IMR-90 (cell line): Measurements from ENCODE around the gene FAM120A. TPM values are rescaled to one million over a fixed set of nuclear protein-coding genes. Genes with fewer than 3 reads are reported as not detected.

Experiments
- ATAC-seq: fragments of 200-7000 bp; cut with Tn5 transposase; 2 replicates; pipeline ENCODE4 v1.9.1; 2020; ENCODE audit warnings: low read depth, mild to moderate bottlenecking, moderate library complexity
- BruUV-seq: library from RNA; stranded (reverse); fragments of 400-500 nt; replicated peaks from 2 replicates; lab custom pipeline; 2021; lab: Mats Ljungman, UMichigan
- CTCF ChIA-PET: fragments of 300-600 bp; formaldehyde crosslinking; extraction: SDS; loops from one replicate; lab custom pipeline; 2021; ENCODE audit warnings: antibody characterized with exemption; lab: Yijun Ruan, JAX
- POLR2A ChIA-PET: fragments of 300-600 bp; sonication (Branson Sonifier 250); formaldehyde crosslinking; loops from one replicate; lab custom pipeline; 2022; ENCODE audit warnings: antibody characterized with exemption; ENCODE audit not compliant: unreplicated experiment; lab: Charles Lee
- DNase-seq: peaks from one replicate; pipeline ENCODE4 v3.0.0; 2013
- H2AFZ ChIP-seq: replicated peaks from 2 replicates; pipeline ENCODE3; 2013; ENCODE audit warnings: low read length, mild to moderate bottlenecking; ENCODE audit not compliant: poor library complexity
- H2AK5ac ChIP-seq: 2 replicates; pipeline ENCODE4 v1.6.1; 2013; ENCODE audit warnings: low read depth, low read length, inconsistent platforms
- H2AK9ac ChIP-seq: replicated peaks from 2 replicates; pipeline ENCODE3; 2013; ENCODE audit warnings: mild to moderate bottlenecking, low read depth, low read length, moderate library complexity; ENCODE audit not compliant: poor library complexity
- H2BK120ac ChIP-seq: 2 replicates; pipeline ENCODE4 v1.6.1; 2013; ENCODE audit warnings: low read depth, low read length, inconsistent platforms
- H2BK15ac ChIP-seq: 3 replicates; pipeline ENCODE4 v1.6.1; 2013; ENCODE audit warnings: low read depth, low read length, inconsistent platforms
- H2BK20ac ChIP-seq: 2 replicates; pipeline ENCODE4 v1.6.1; 2013; ENCODE audit warnings: low read depth, mild to moderate bottlenecking, inconsistent platforms, low read length, moderate library complexity
- H2BK5ac ChIP-seq: 2 replicates; pipeline ENCODE4 v1.6.1; 2013; ENCODE audit warnings: mild to moderate bottlenecking, low read depth, low read length, inconsistent platforms; ENCODE audit not compliant: poor library complexity, severe bottlenecking
- H3K14ac ChIP-seq: replicated peaks from 2 replicates; pipeline ENCODE4 v1.6.1; 2013; ENCODE audit warnings: low read depth, low read length, inconsistent platforms
- H3K18ac ChIP-seq: 2 replicates; pipeline ENCODE4 v1.6.1; 2013; ENCODE audit warnings: low read depth, low read length, control low read depth
- H3K23ac ChIP-seq: 2 replicates; pipeline ENCODE4 v1.6.1; 2013; ENCODE audit warnings: low read depth, low read length, inconsistent platforms
- H3K27ac ChIP-seq: 2 replicates; pipeline ENCODE4 v1.5.1; 2013; ENCODE audit warnings: mild to moderate bottlenecking, control low read depth, low read length; ENCODE audit not compliant: insufficient read depth
- H3K27me3 ChIP-seq: 2 replicates; pipeline ENCODE4 v1.6.1; 2013; ENCODE audit warnings: low read length; ENCODE audit not compliant: control insufficient read depth, insufficient read depth
- H3K36me3 ChIP-seq: 2 replicates; pipeline ENCODE4 v1.6.1; 2013; ENCODE audit warnings: low read length, mixed read lengths; ENCODE audit not compliant: control insufficient read depth, insufficient read depth
- H3K4ac ChIP-seq: 2 replicates; pipeline ENCODE4 v1.6.1; 2013; ENCODE audit warnings: low read depth, low read length, inconsistent platforms
- H3K4me1 ChIP-seq: 2 replicates; pipeline ENCODE4 v1.6.1; 2013; ENCODE audit warnings: low read length, mixed read lengths; ENCODE audit not compliant: control insufficient read depth, insufficient read depth
- H3K4me2 ChIP-seq: 2 replicates; pipeline ENCODE4 v1.6.1; 2013; ENCODE audit warnings: low read depth, mild to moderate bottlenecking, control low read depth, low read length, moderate library complexity
- H3K4me3 ChIP-seq: 2 replicates; pipeline ENCODE4 v1.5.1; 2013; ENCODE audit warnings: low read depth, mild to moderate bottlenecking, control low read depth, low read length, moderate library complexity; ENCODE audit not compliant: insufficient read depth
- H3K56ac ChIP-seq: 2 replicates; pipeline ENCODE4 v1.6.1; 2013; ENCODE audit warnings: low read length, inconsistent platforms; ENCODE audit not compliant: insufficient read depth; ENCODE audit errors: extremely low read depth
- H3K79me1 ChIP-seq, 2 experiments: 2 replicates each; pipeline ENCODE4 v1.6.1; 2013; ENCODE audit warnings: low read length in 2 of 2, inconsistent platforms in 1 of 2, low read depth in 1 of 2
- H3K9ac ChIP-seq: 2 replicates; pipeline ENCODE4 v1.6.1; 2013; ENCODE audit warnings: low read depth, low read length, control low read depth
- H3K9me1 ChIP-seq: 2 replicates; pipeline ENCODE4 v1.6.1; 2013; ENCODE audit warnings: low read length, inconsistent platforms; ENCODE audit not compliant: insufficient read depth
- H3K9me3 ChIP-seq: 2 replicates; pipeline ENCODE4 v1.6.1; 2013; ENCODE audit warnings: low read length; ENCODE audit not compliant: control insufficient read depth, insufficient read depth
- H4K20me1 ChIP-seq: 2 replicates; pipeline ENCODE4 v1.6.1; 2013; ENCODE audit warnings: low read length, inconsistent platforms; ENCODE audit not compliant: insufficient read depth
- H4K5ac ChIP-seq: 2 replicates; pipeline ENCODE4 v1.6.1; 2013; ENCODE audit warnings: mild to moderate bottlenecking, low read depth, low read length, control low read depth
- H4K8ac ChIP-seq, 2 experiments: 2 replicates each; pipeline ENCODE4 v1.6.1; 2013; ENCODE audit warnings: low read depth in 2 of 2, low read length in 2 of 2, control low read depth in 1 of 2, inconsistent platforms in 1 of 2
- H4K91ac ChIP-seq: 2 replicates; pipeline ENCODE4 v1.6.1; 2013; ENCODE audit warnings: low read depth, low read length, inconsistent platforms; ENCODE audit not compliant: insufficient read depth
- BHLHE40 ChIP-seq: fragments of 150-350 bp; IDR thresholded peaks from 2 replicates; pipeline ENCODE4 v1.6.1; 2016; ENCODE audit warnings: mild to moderate bottlenecking, low read depth, low read length
- WGBS, 2 experiments: methylation state at CpG; one replicate each; pipeline versions ENCODE4 v1.1.5 to v1.1.7; 2013; ENCODE audit warnings: missing lambda C conversion rate in 2 of 2; ENCODE audit not compliant: insufficient read length in 1 of 2; ENCODE audit errors: extremely low coverage in 2 of 2; 5-methylcytosine and 5-hydroxymethylcytosine counted together
- dilution Hi-C: fragments of 300-500 bp; cut with HindIII; formaldehyde crosslinking; loops from one replicate; pipeline ENCODE4 v1.14.3; 2018; ENCODE audit warnings: low sequenced_read_pairs; ENCODE audit not compliant: unreplicated experiment
- in situ Hi-C: fragments of 300-500 bp; cut with MboI; formaldehyde crosslinking; loops from 3 replicates; pipeline ENCODE4 v1.14.3; 2019; ENCODE audit warnings: low sequenced_read_pairs, inconsistent platforms, mixed read lengths
- intact Hi-C: fragments of 100-400 bp; cut with micrococcal nuclease; formaldehyde crosslinking; loops from 2 replicates; pipeline ENCODE4 v1.10.0; 2022
- polyA plus RNA-seq, 3 experiments: library from polyadenylated mRNA; depleted of rRNA; stranded (reverse); fragments of >200 nt; gene quantifications; 2 replicates each; pipeline ENCODE4 v1.2.3, GENCODE V29; 2012; ENCODE audit warnings: low replicate concordance in 1 of 3
- total RNA-seq: library from RNA; depleted of rRNA; stranded (reverse); fragments of >200 nt; gene quantifications from 2 replicates; pipeline ENCODE4 v1.2.3, GENCODE V29; 2012
- TF ChIP-seq, protein P1 (sequence below): fragments of 150-350 bp; IDR thresholded peaks from 2 replicates; pipeline ENCODE4 v1.6.1; 2017; ENCODE audit warnings: mild to moderate bottlenecking, antibody characterized with exemption, low read length, low read depth
- TF ChIP-seq, protein P2 (sequence below): conservative IDR thresholded peaks from 2 replicates; pipeline ENCODE4 v1.5.1; 2012; ENCODE audit warnings: mild to moderate bottlenecking, low read depth, low read length, improper control_type of control experiment

Gene FAM120A
- total and polyA plus RNA-seq, 2 of the 4 experiments (the other 2 are of a cell fraction) = 61.6 to 75.1 TPM

DNA sequence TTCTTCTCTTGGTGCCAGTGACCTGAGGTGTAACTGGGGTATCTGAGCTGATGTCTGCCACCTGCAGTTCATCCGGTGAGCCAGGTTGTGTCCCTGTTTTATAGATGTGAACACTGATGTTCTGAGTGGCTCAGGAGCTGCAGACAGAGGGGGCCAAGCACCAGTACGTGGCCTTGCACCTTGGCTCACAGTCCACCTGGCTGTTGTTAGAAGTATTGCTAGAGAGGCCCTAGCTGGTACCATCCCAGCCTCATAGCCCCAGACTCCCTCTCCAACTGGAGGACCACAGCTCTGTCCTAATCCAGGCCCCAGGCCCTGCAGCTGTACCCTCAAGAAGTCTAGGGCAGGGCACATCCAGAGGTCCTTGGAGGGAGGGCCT lies 141.1 kb downstream of the FAM120A start:
- in situ Hi-C loops = no loop called here
- H2BK120ac ChIP-seq = no peak overlapping the region
- H2AK9ac ChIP-seq = no peak overlapping the region
- H3K14ac ChIP-seq = no peak overlapping the region
- H2AFZ ChIP-seq = no peak overlapping the region
- dilution Hi-C loops = no loop called here
- ChIA-PET CTCF (no interaction called here), POLR2A (interaction anchor here (0.5 kb wide), 1 partner anchor 21 kb away, joined by 3 read pairs; no protein-coding TSS in a partner anchor)
- no peak overlapping the region for H2AK5ac ChIP-seq
- H3K4me3 ChIP-seq = no peak overlapping the region
- no peak overlapping the region for H3K9ac ChIP-seq
- H3K9me1 ChIP-seq = peaks cover 24% of the 10 kb centered on the region; the same call in 1 of the 2 replicates
- no CpG with 5 or more reads among the region's 2 CpGs for WGBS, 2 experiments
- no peaks in the 10 kb centered on the region for H3K27me3 ChIP-seq
- no TSS peak for BruUV-seq
- no peak overlapping the region for H4K8ac ChIP-seq
- H4K91ac ChIP-seq = no peak overlapping the region
- peaks cover 6% of the 10 kb centered on the region for H3K4me1 ChIP-seq
- H4K5ac ChIP-seq = no peak overlapping the region
- H4K20me1 ChIP-seq = peaks cover 78% of the 10 kb centered on the region
- ATAC-seq (no peak), DNase-seq (no peak)
- no peak overlapping the region for H3K18ac ChIP-seq
- H3K4ac ChIP-seq = no peak overlapping the region
- no peak overlapping the region for H2BK15ac ChIP-seq
- TF ChIP-seq, protein P1, sequence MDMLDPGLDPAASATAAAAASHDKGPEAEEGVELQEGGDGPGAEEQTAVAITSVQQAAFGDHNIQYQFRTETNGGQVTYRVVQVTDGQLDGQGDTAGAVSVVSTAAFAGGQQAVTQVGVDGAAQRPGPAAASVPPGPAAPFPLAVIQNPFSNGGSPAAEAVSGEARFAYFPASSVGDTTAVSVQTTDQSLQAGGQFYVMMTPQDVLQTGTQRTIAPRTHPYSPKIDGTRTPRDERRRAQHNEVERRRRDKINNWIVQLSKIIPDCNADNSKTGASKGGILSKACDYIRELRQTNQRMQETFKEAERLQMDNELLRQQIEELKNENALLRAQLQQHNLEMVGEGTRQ = no peak
- TF ChIP-seq, protein P2, sequence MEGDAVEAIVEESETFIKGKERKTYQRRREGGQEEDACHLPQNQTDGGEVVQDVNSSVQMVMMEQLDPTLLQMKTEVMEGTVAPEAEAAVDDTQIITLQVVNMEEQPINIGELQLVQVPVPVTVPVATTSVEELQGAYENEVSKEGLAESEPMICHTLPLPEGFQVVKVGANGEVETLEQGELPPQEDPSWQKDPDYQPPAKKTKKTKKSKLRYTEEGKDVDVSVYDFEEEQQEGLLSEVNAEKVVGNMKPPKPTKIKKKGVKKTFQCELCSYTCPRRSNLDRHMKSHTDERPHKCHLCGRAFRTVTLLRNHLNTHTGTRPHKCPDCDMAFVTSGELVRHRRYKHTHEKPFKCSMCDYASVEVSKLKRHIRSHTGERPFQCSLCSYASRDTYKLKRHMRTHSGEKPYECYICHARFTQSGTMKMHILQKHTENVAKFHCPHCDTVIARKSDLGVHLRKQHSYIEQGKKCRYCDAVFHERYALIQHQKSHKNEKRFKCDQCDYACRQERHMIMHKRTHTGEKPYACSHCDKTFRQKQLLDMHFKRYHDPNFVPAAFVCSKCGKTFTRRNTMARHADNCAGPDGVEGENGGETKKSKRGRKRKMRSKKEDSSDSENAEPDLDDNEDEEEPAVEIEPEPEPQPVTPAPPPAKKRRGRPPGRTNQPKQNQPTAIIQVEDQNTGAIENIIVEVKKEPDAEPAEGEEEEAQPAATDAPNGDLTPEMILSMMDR = no peak
- TF ChIP-seq BHLHE40 = no peak
- no peaks in the 10 kb centered on the region for H3K36me3 ChIP-seq
- intact Hi-C loops = no loop called here
- H3K9me3 ChIP-seq = no peaks in the 10 kb centered on the region
- no peak overlapping the region for H2BK5ac ChIP-seq
- no peak overlapping the region for H3K27ac ChIP-seq
- H3K23ac ChIP-seq = no peak overlapping the region
- no peak overlapping the region for H3K56ac ChIP-seq
- no peak overlapping the region for H2BK20ac ChIP-seq
- peaks cover 25 to 91% of the 10 kb centered on the region in 2 experiments for H3K79me1 ChIP-seq
- no peak overlapping the region for H3K4me2 ChIP-seq
